H1 (cell line): ENCODE data around the gene RAB33A. TPM values are rescaled to one million over a fixed set of nuclear protein-coding genes. Genes with fewer than 3 reads are reported as not detected.

Source experiments
- CTCF ChIA-PET: fragments of 300-600 bp; sonication (Branson Sonifier 250); formaldehyde crosslinking; loops from one replicate; lab custom pipeline; 2021; ENCODE audit not compliant: partially characterized antibody; lab: Charles Lee
- POLR2A ChIA-PET: fragments of 300-600 bp; sonication (Branson Sonifier 250); formaldehyde crosslinking; loops from one replicate; lab custom pipeline; 2021; ENCODE audit warnings: inconsistent platforms; ENCODE audit not compliant: partially characterized antibody; lab: Charles Lee
- DNase-seq, 2 experiments: peaks; one replicate each; pipeline versions ENCODE4 v3.0.0 to v3.0.0-alpha.2; 2010 to 2022; ENCODE audit warnings: low spot score in 2 of 2, low read depth in 1 of 2, mixed read lengths in 1 of 2
- FAIRE-seq: peaks from 2 replicates; lab custom pipeline; 2011; peaks lifted over from hg19 to GRCh38; lab: Jason Lieb, UNC
- H2AFZ ChIP-seq: 2 replicates; pipeline ENCODE4 v1.8.1; 2012; ENCODE audit warnings: low read length, inconsistent platforms
- H2AK5ac ChIP-seq: 2 replicates; pipeline ENCODE4 v1.6.1; 2013; ENCODE audit warnings: low read depth, low read length
- H2BK120ac ChIP-seq: replicated peaks from 2 replicates; pipeline ENCODE3; 2013; ENCODE audit warnings: low read depth, low read length, inconsistent platforms
- H2BK12ac ChIP-seq: 2 replicates; pipeline ENCODE4 v1.6.1; 2013; ENCODE audit warnings: low read depth, low read length
- H2BK15ac ChIP-seq: 2 replicates; pipeline ENCODE4 v1.6.1; 2013; ENCODE audit warnings: low read length
- H2BK20ac ChIP-seq: 2 replicates; pipeline ENCODE4 v1.6.1; 2013; ENCODE audit warnings: low read length
- H2BK5ac ChIP-seq: 2 replicates; pipeline ENCODE4 v1.6.1; 2013; ENCODE audit warnings: low read depth, low read length
- H3K14ac ChIP-seq: 2 replicates; pipeline ENCODE4 v1.6.1; 2013; ENCODE audit warnings: inconsistent platforms; ENCODE audit not compliant: insufficient read length
- H3K18ac ChIP-seq: 2 replicates; pipeline ENCODE4 v1.6.1; 2013; ENCODE audit warnings: low read length; ENCODE audit errors: extremely low read depth
- H3K23ac ChIP-seq: 2 replicates; pipeline ENCODE4 v1.6.1; 2013; ENCODE audit warnings: inconsistent platforms; ENCODE audit not compliant: insufficient read length
- H3K23me2 ChIP-seq: 2 replicates; pipeline ENCODE4 v1.6.1; 2013; ENCODE audit warnings: low read depth, low read length
- H3K27ac ChIP-seq: 2 replicates; pipeline ENCODE4 v1.6.1; 2011; ENCODE audit warnings: low read depth, low read length, inconsistent platforms
- H3K27me3 ChIP-seq, 4 experiments: replicated peaks in 1 of 4; 1 replicate in 1 of 4; 2 replicates in 3 of 4; pipeline versions ENCODE4 v1.6.1 to v1.8.1; 2011 to 2013; ENCODE audit warnings: low read length in 3 of 4, mild to moderate bottlenecking in 3 of 4, inconsistent platforms in 2 of 4, mixed read lengths in 2 of 4, moderate library complexity in 1 of 4; ENCODE audit not compliant: control insufficient read depth in 3 of 4, insufficient read depth in 3 of 4; ENCODE audit errors: extremely low read depth in 1 of 4
- H3K36me3 ChIP-seq, 4 experiments: 2 replicates each; pipeline versions ENCODE4 v1.6.1 to v1.8.1; 2011 to 2013; ENCODE audit warnings: mild to moderate bottlenecking in 4 of 4, low read length in 3 of 4, moderate library complexity in 2 of 4, control low read depth in 1 of 4, inconsistent platforms in 1 of 4; ENCODE audit not compliant: insufficient read depth in 4 of 4, control insufficient read depth in 2 of 4
- H3K4ac ChIP-seq: replicated peaks from 2 replicates; pipeline ENCODE3; 2013; ENCODE audit warnings: low read length, low read depth, mixed read lengths, inconsistent platforms; ENCODE audit not compliant: insufficient read length
- H3K4me1 ChIP-seq, 4 experiments: replicated peaks in 1 of 4; 1 replicate in 1 of 4; 2 replicates in 3 of 4; pipeline versions ENCODE4 v1.6.1 to v1.8.1; 2011 to 2013; ENCODE audit warnings: low read length in 3 of 4, inconsistent platforms in 2 of 4, mixed read lengths in 1 of 4; ENCODE audit not compliant: insufficient read depth in 4 of 4, control insufficient read depth in 3 of 4
- H3K4me2 ChIP-seq, 2 experiments: 2 replicates each; pipeline versions ENCODE4 v1.6.1 to v1.8.1; 2011 to 2013; ENCODE audit warnings: low read depth in 2 of 2, low read length in 2 of 2, control low read depth in 1 of 2, inconsistent platforms in 1 of 2, mild to moderate bottlenecking in 1 of 2; ENCODE audit not compliant: insufficient read depth in 1 of 2
- H3K4me3 ChIP-seq, 4 experiments: fragments of 200-600, 300-600 bp in 1 of 4; sonication (generic), shearing (Covaris generic), sonication (Bioruptor Twin) in 1 of 4; 2 replicates each; pipeline versions ENCODE4 v1.5.1 to v1.8.1; 2011 to 2016; ENCODE audit warnings: low read length in 4 of 4, low read depth in 3 of 4, control low read depth in 2 of 4, inconsistent platforms in 2 of 4, mild to moderate bottlenecking in 2 of 4, mixed read lengths in 1 of 4, moderate library complexity in 1 of 4; ENCODE audit not compliant: insufficient read depth in 2 of 4; ENCODE audit errors: extremely low read depth in 1 of 4
- H3K56ac ChIP-seq: replicated peaks from 2 replicates; pipeline ENCODE3; 2013; ENCODE audit warnings: low read depth, mild to moderate bottlenecking, mixed read lengths, low read length, inconsistent platforms; ENCODE audit not compliant: insufficient read length
- H3K79me1 ChIP-seq: 2 replicates; pipeline ENCODE4 v1.6.1; 2013; ENCODE audit warnings: low read depth, low read length, control low read depth
- H3K79me2 ChIP-seq, 2 experiments: 2 replicates each; pipeline versions ENCODE4 v1.6.1 to v1.8.1; 2012 to 2013; ENCODE audit warnings: low read length in 2 of 2, mild to moderate bottlenecking in 2 of 2, inconsistent platforms in 1 of 2; ENCODE audit not compliant: insufficient read depth in 2 of 2, control insufficient read depth in 1 of 2
- H3K9ac ChIP-seq, 4 experiments: replicated peaks in 1 of 4; 1 replicate in 1 of 4; 2 replicates in 3 of 4; pipeline versions ENCODE4 v1.6.1 to v1.8.1; 2011 to 2013; ENCODE audit warnings: low read depth in 3 of 4, low read length in 3 of 4, control low read depth in 2 of 4, mild to moderate bottlenecking in 2 of 4, moderate library complexity in 2 of 4, inconsistent platforms in 1 of 4; ENCODE audit errors: extremely low read depth in 1 of 4
- H3K9me3 ChIP-seq, 2 experiments: 2 replicates each; pipeline versions ENCODE4 v1.6.1 to v1.8.1; 2012 to 2013; ENCODE audit warnings: mild to moderate bottlenecking in 2 of 2, moderate library complexity in 2 of 2, control low read depth in 1 of 2, inconsistent platforms in 1 of 2, low read depth in 1 of 2, low read length in 1 of 2, mixed read lengths in 1 of 2; ENCODE audit not compliant: insufficient read depth in 2 of 2
- H4K20me1 ChIP-seq, 2 experiments: replicated peaks in 1 of 2; 2 replicates each; pipeline versions ENCODE3 to v1.8.1; 2011 to 2013; ENCODE audit warnings: inconsistent platforms in 2 of 2, low read length in 2 of 2, mild to moderate bottlenecking in 1 of 2; ENCODE audit not compliant: insufficient read depth in 2 of 2, control insufficient read depth in 1 of 2
- H4K5ac ChIP-seq: 2 replicates; pipeline ENCODE4 v1.6.1; 2013; ENCODE audit warnings: low read length, low read depth, mixed read lengths, inconsistent platforms; ENCODE audit not compliant: insufficient read length
- H4K8ac ChIP-seq: 2 replicates; pipeline ENCODE4 v1.8.0; 2013; ENCODE audit warnings: mild to moderate bottlenecking, moderate library complexity, low read length, inconsistent platforms; ENCODE audit not compliant: insufficient read depth; ENCODE audit errors: extremely low read depth
- H4K91ac ChIP-seq: replicated peaks from 2 replicates; pipeline ENCODE3; 2013; ENCODE audit warnings: low read length, mixed read lengths, inconsistent platforms; ENCODE audit not compliant: insufficient read length
- ATF3 ChIP-seq: IDR thresholded peaks from 2 replicates; pipeline ENCODE4 v1.6.1; 2011; ENCODE audit warnings: low read depth, mild to moderate bottlenecking, low read length; ENCODE audit not compliant: insufficient read depth
- BACH1 ChIP-seq: IDR thresholded peaks from 2 replicates; pipeline ENCODE4 v1.6.1; 2012; ENCODE audit warnings: low read length, improper control_type of control experiment
- JUND ChIP-seq: IDR thresholded peaks from 2 replicates; pipeline ENCODE4 v1.6.1; 2011; ENCODE audit warnings: mild to moderate bottlenecking, improper control_type of control experiment, low read length
- KDM1A ChIP-seq: fragments of 200-600, 300-600 bp; sonication (generic); IDR thresholded peaks from 2 replicates; pipeline ENCODE4 v1.7.1; 2016; ENCODE audit warnings: mild to moderate bottlenecking, low read length, borderline replicate concordance
- KDM4A ChIP-seq: IDR thresholded peaks from one replicate; pipeline ENCODE4 v1.7.1; 2012; ENCODE audit warnings: low read depth, mild to moderate bottlenecking, moderate library complexity, low read length, inconsistent platforms; ENCODE audit not compliant: severe bottlenecking
- POLR2AphosphoS5 ChIP-seq: IDR thresholded peaks from 2 replicates; pipeline ENCODE4 v1.6.1; 2011; ENCODE audit warnings: low read depth, low read length
- POU5F1 ChIP-seq: IDR thresholded peaks from 2 replicates; pipeline ENCODE4 v1.6.1; 2011; ENCODE audit warnings: low read depth, mild to moderate bottlenecking, low read length, moderate library complexity
- RAD21 ChIP-seq, 2 experiments: IDR thresholded peaks in 1 of 2; conservative IDR thresholded peaks in 1 of 2; 2 replicates each; pipeline ENCODE4 v1.6.1; 2011; ENCODE audit warnings: low read depth in 2 of 2, low read length in 2 of 2, improper control_type of control experiment in 1 of 2, inconsistent platforms in 1 of 2, mild to moderate bottlenecking in 1 of 2, moderate library complexity in 1 of 2
- RNF2 ChIP-seq: fragments of 200-900, 300-1000 bp; sonication (generic); IDR thresholded peaks from 2 replicates; pipeline ENCODE4 v1.7.1; 2016; ENCODE audit warnings: borderline replicate concordance, low read depth, mild to moderate bottlenecking, antibody characterized with exemption, low read length; ENCODE audit not compliant: poor library complexity, severe bottlenecking; ENCODE audit errors: missing control alignments
- WGBS, 2 experiments: shearing (Covaris generic) in 1 of 2; methylation state at CpG; one replicate each; pipeline versions ENCODE4 v1.1.6 to v1.1.7; 2013 to 2015; ENCODE audit warnings: low lambda C conversion rate in 2 of 2, mixed read lengths in 2 of 2, inconsistent platforms in 1 of 2, low coverage in 1 of 2, missing lambda C conversion rate in 1 of 2; ENCODE audit not compliant: insufficient replicate concordance in 2 of 2, insufficient coverage in 1 of 2, insufficient read length in 1 of 2; ENCODE audit errors: extremely low coverage in 1 of 2, missing lambda C conversion rate in 1 of 2; 5-methylcytosine and 5-hydroxymethylcytosine counted together
- polyA plus RNA-seq, 7 experiments: library from polyadenylated mRNA; depleted of rRNA in 3 of 7; stranded (reverse) in 5 of 7; unstranded in 2 of 7; fragments of >200 nt in 5 of 7; fragments of 200-250 nt in 2 of 7; gene quantifications; 1 replicate in 5 of 7; 2 replicates in 1 of 7; 4 replicates in 1 of 7; pipeline versions ENCODE4 v1.2.1 to v1.2.3, GENCODE V29; 2011 to 2013; ENCODE audit warnings: missing spikeins in 2 of 7, mixed read lengths in 2 of 7
- total RNA-seq: library from RNA; stranded (reverse); fragmentation: NEBNext Ultra II Directional; extraction: Animal tissue kit (Norgen Biotek cat#: 25700); gene quantifications from 2 replicates; pipeline ENCODE4 v1.2.1, GENCODE V29; 2021

The RAB33A gene
- total and polyA plus RNA-seq, 2 of the 8 experiments (the other 6 are each of a cell fraction or from before 2014, with no cell fraction given): 2.8 to 4.6 TPM

- H3K56ac ChIP-seq: no peak overlapping the region
- FAIRE-seq (no peak), DNase-seq (no peak)
- no peak overlapping the region for H2BK15ac ChIP-seq
- no peaks in the 10 kb centered on the region for H3K27me3 ChIP-seq
- no peaks in the 10 kb centered on the region for H3K4me1 ChIP-seq
- H2BK120ac ChIP-seq: no peak overlapping the region
- H3K14ac ChIP-seq: no peak overlapping the region
- H3K27ac ChIP-seq: no peak overlapping the region
- H3K23ac ChIP-seq: no peak overlapping the region
- H2AK5ac ChIP-seq: no peak overlapping the region
- no peak overlapping the region for H4K5ac ChIP-seq
- H3K79me1 ChIP-seq: no peaks in the 10 kb centered on the region
- no peak overlapping the region for H3K9ac ChIP-seq
- ChIA-PET CTCF (interaction anchor here (0.7 kb wide), 1 partner anchor 116 kb away, joined by 3 read pairs; no protein-coding TSS in a partner anchor), POLR2A (no interaction called here)
- H3K79me2 ChIP-seq: no peaks in the 10 kb centered on the region
- no peak overlapping the region for H3K18ac ChIP-seq
- H4K8ac ChIP-seq: no peak overlapping the region
- H2BK12ac ChIP-seq: no peak overlapping the region
- no peak overlapping the region for H3K4ac ChIP-seq
- H2BK5ac ChIP-seq: no peak overlapping the region
- H3K9me3 ChIP-seq: no peaks in the 10 kb centered on the region
- H3K23me2 ChIP-seq: no peaks in the 10 kb centered on the region
- TF ChIP-seq RAD21 (IDR thresholded peaks at IDR 0.05 in 1 of 2, conservative IDR thresholded peaks at IDR 0.05 in 1 of 2; ENCODE audit: low read depth in 2 of 2, low read length in 2 of 2) (no peak), POLR2AphosphoS5 (no peak), POU5F1 (no peak), KDM4A (no peak), RNF2 (no peak), KDM1A (no peak), JUND (no peak), BACH1 (no peak), ATF3 (no peak)
- H3K4me3 ChIP-seq: no peak overlapping the region
- H4K91ac ChIP-seq: no peak overlapping the region
- no peak overlapping the region for H2AFZ ChIP-seq
- no peak overlapping the region for H2BK20ac ChIP-seq
- no peaks in the 10 kb centered on the region for H4K20me1 ChIP-seq
- H3K36me3 ChIP-seq: no peaks in the 10 kb centered on the region
- 88% methylated on average over 7 of the region's 7 CpGs; no CpG with 5 or more reads in 1 of the 2 experiments for WGBS, 2 experiments
- no peak overlapping the region for H3K4me2 ChIP-seq
Measured at GRCh38 chrX:130196466-130196865, 24.7 kb downstream of the RAB33A start.
